ENCODE measurements around the gene RACGAP1. TPM values are rescaled to one million over a fixed set of nuclear protein-coding genes. Genes with fewer than 3 reads are reported as not detected.
A peak's percentile ranks its signal among the peaks of the same experiment; 100 is the strongest.

RACGAP1 gene
- total RNA-seq, 1 donor from 2014 or later: 13.7 TPM

DNA sequence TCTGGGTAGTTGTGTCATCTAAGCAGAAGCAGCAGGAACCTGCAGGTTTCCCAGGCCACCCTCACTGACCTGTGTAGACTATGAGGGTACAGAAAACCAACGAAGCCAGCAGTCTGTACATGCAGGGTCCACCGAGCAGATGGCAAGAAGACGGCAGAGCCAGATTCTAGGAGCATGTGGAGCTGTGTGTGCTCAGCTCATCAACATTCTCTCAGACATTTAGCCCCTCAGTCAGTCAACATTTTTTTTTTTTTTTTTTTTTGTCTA, 24.8 kb upstream of the RACGAP1 start:
- DNase-seq (peak; percentile 14), ATAC-seq (no peak)
- intact Hi-C loops (cut with DNase I): no loop called here
- TF ChIP-seq CTCF (IDR thresholded peaks at IDR 0.05): no peak
- Histone ChIP-seq H3K27me3 (ENCODE audit: low read depth) (no peaks in the 10 kb centered on the region), H3K9me3 (no peaks in the 10 kb centered on the region), H3K27ac (no peak overlapping the region), H3K36me3 (no peaks in the 10 kb centered on the region), H3K4me1 (peaks cover 18% of the 10 kb centered on the region), H3K4me3 (peak overlapping the region; percentile 39)

DNA sequence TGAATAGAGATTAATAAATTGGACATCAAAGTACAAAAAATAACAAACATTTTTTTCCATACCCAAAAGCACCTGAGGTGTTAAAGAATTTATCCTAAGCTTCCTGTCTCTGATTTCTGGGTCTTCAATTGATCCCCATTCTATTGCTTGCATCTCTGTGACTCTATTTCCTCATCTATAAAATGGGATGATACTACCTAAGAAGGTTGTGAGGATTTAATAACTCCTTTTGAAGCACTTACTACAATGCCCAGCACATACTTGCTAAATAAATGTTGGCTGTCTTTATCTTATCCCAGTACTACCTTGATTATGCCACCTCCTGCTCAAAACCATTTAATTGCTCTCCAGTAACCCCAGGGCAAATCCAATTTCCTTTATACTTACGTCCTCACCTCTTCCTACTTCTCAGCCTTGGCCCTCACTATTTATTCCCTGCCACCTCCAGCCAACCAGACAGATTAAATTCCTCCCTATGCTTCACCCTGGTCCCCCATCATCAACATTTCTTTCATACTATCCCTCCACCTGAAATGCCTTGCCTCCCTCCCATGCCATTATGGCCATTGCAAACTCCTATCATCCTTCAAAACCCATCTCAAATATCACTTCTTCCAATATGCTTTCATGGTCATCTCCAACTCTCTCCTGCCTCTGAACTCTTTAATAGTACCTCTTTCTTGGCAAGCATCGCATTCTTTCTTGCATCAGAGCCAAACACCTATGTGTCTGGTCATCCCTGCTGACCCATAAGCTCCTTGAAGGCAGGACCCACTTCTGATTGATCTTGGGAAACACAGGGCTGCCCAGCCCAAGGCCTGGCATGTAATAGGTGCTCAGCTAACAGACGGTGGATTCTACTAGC, 24.2 kb upstream of the RACGAP1 start:
- intact Hi-C loops (cut with DNase I): no loop called here
- no peak for DNase-seq
- no peaks in the 10 kb centered on the region for H3K27me3 ChIP-seq (ENCODE audit: low read depth)
- no peak overlapping the region for H3K27ac ChIP-seq
- TF ChIP-seq CTCF (IDR thresholded peaks at IDR 0.05): no peak
- no peaks in the 10 kb centered on the region for H3K36me3 ChIP-seq
- no peak for ATAC-seq
- no peaks in the 10 kb centered on the region for H3K9me3 ChIP-seq
- H3K4me1 ChIP-seq: peaks cover 18% of the 10 kb centered on the region
- no peak overlapping the region for H3K4me3 ChIP-seq

GRCh38 chr12:50047693-50048250, 22.5 kb upstream of the RACGAP1 start:
- Histone ChIP-seq H3K4me1 (peaks cover 18% of the 10 kb centered on the region), H3K36me3 (no peaks in the 10 kb centered on the region), H3K27ac (no peak overlapping the region), H3K9me3 (no peaks in the 10 kb centered on the region), H3K4me3 (no peak overlapping the region), H3K27me3 (ENCODE audit: low read depth) (no peaks in the 10 kb centered on the region)
- DNase-seq: no peak
- no peak for ATAC-seq
- no peak for TF ChIP-seq CTCF (IDR thresholded peaks at IDR 0.05)
- intact Hi-C loops (cut with DNase I): no loop called here

- Histone ChIP-seq H3K27me3 (ENCODE audit: low read depth) (no peaks in the 10 kb centered on the region), H3K36me3 (no peaks in the 10 kb centered on the region), H3K27ac (no peak overlapping the region), H3K4me3 (no peak overlapping the region), H3K9me3 (no peaks in the 10 kb centered on the region), H3K4me1 (no peaks in the 10 kb centered on the region)
- intact Hi-C loops (cut with DNase I): no loop called here
- no peak for DNase-seq
- no peak for ATAC-seq
- no peak for TF ChIP-seq CTCF (IDR thresholded peaks at IDR 0.05)
Observed at GRCh38 chr12:50043854-50044253, 18.6 kb upstream of the RACGAP1 start.

DNA sequence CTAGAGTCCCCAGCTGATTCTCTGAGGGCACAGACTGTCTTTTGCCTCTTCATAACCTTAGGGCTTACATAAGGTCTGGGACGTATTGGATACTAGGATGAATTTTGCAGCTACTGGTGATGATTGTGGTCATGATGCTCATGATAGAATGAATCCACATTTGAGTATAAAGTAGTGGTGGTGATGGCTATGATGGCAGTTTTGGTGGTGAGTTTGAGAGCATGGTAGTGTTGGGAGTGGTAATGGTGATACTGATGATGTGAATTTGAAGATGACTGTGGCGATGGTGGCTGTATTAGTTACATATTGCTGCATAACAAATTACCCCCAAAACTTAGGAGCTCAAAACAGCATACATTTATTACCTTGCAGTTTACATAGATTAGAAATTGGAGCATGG, 18.0 kb upstream of the RACGAP1 start:
- Histone ChIP-seq H3K36me3 (no peaks in the 10 kb centered on the region), H3K27ac (no peak overlapping the region), H3K9me3 (no peaks in the 10 kb centered on the region), H3K27me3 (ENCODE audit: low read depth) (no peaks in the 10 kb centered on the region), H3K4me3 (no peak overlapping the region), H3K4me1 (no peaks in the 10 kb centered on the region)
- no peak for TF ChIP-seq CTCF (IDR thresholded peaks at IDR 0.05)
- no peak for DNase-seq
- intact Hi-C loops (cut with DNase I): no loop called here
- no peak for ATAC-seq
